HG02610 (cell line): ENCODE measurements around the gene GLIS1.

Experiments
- ATAC-seq: cut with Tn5 transposase; IDR thresholded peaks from one replicate; pipeline ENCODE4 v1.9.1; 2021; ENCODE audit warnings: mild to moderate bottlenecking, moderate library complexity; ENCODE audit not compliant: unreplicated experiment

Gene GLIS1

GRCh38 chr1:53458634-53459033 lies 280.3 kb downstream of the GLIS1 start:
- ATAC-seq, result no peak
